Lower leg skin (tissue), 3 donors: ENCODE measurements around the gene TMEM272.

ENCODE experiments used
- POLR2A ChIP-seq, 2 donors: fragments of 450-650 bp; IDR thresholded peaks; one replicate each; pipeline ENCODE4 v1.6.1; 2016 to 2017; ENCODE audit warnings: antibody characterized with exemption in 2 of 2, mild to moderate bottlenecking in 1 of 2, moderate library complexity in 1 of 2
- TF ChIP-seq, protein P1 (sequence below), 3 donors: fragments of 450-650 bp; IDR thresholded peaks; one replicate each; pipeline ENCODE4 v1.5.1; 2016; ENCODE audit warnings: antibody characterized with exemption in 3 of 3, mild to moderate bottlenecking in 3 of 3, moderate library complexity in 2 of 3

DNA sequence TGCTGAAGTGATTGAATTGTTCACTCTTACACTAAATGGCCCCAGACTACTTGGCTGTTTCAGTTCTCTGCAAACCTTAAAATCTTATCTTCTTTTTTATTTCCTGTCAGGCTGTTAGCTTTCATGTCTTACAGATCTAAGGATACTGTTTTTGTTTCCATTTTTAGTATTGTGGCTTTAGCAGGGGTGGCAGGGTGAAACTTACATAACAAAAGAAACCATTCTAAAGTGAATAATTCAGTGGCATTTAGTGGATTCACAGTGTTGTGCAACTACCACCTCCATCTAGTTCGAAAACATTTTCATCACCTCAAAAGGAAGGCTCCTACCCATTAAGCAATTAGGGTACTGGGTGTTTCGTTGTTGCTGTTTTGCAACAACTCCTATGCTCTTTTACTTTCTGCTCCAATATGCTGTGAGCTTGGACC lies 19.8 kb downstream of the TMEM272 start:
- TF ChIP-seq, protein P1, sequence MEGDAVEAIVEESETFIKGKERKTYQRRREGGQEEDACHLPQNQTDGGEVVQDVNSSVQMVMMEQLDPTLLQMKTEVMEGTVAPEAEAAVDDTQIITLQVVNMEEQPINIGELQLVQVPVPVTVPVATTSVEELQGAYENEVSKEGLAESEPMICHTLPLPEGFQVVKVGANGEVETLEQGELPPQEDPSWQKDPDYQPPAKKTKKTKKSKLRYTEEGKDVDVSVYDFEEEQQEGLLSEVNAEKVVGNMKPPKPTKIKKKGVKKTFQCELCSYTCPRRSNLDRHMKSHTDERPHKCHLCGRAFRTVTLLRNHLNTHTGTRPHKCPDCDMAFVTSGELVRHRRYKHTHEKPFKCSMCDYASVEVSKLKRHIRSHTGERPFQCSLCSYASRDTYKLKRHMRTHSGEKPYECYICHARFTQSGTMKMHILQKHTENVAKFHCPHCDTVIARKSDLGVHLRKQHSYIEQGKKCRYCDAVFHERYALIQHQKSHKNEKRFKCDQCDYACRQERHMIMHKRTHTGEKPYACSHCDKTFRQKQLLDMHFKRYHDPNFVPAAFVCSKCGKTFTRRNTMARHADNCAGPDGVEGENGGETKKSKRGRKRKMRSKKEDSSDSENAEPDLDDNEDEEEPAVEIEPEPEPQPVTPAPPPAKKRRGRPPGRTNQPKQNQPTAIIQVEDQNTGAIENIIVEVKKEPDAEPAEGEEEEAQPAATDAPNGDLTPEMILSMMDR (IDR thresholded peaks at IDR 0.05): no peak
- TF ChIP-seq POLR2A (IDR thresholded peaks at IDR 0.05): no peak
